K562 (cell line): ENCODE results near the gene CAPN10. TPM values are rescaled to one million over a fixed set of nuclear protein-coding genes. Genes with fewer than 3 reads are reported as not detected.

Source experiments
- ARID3A ChIP-seq: IDR thresholded peaks from 2 replicates; pipeline ENCODE4 v1.6.1; 2012; ENCODE audit warnings: low read depth, low read length, improper control_type of control experiment, borderline replicate concordance
- CBX2 ChIP-seq: fragments of 200-600 bp; sonication (generic); IDR thresholded peaks from one replicate; pipeline ENCODE4 v1.6.1; 2012; ENCODE audit warnings: mild to moderate bottlenecking, low read length, inconsistent platforms; ENCODE audit not compliant: insufficient read depth, poor library complexity, severe bottlenecking
- E2F4 ChIP-seq: sonication (generic); formaldehyde crosslinking; IDR thresholded peaks from 2 replicates; pipeline ENCODE4 v1.8.0; 2022; ENCODE audit warnings: mild to moderate bottlenecking, low read depth, missing genetic modification reagents
- ETS1 ChIP-seq: conservative IDR thresholded peaks from 2 replicates; pipeline ENCODE4 v1.6.1; 2011; ENCODE audit warnings: low read depth, mild to moderate bottlenecking, low read length; ENCODE audit not compliant: control insufficient read depth
- FOXA1 ChIP-seq: fragments of 450-650 bp; IDR thresholded peaks from 2 replicates; pipeline ENCODE4 v1.6.1; 2016; ENCODE audit warnings: mild to moderate bottlenecking, borderline replicate concordance
- HDAC6 ChIP-seq: IDR thresholded peaks from 2 replicates; pipeline ENCODE4 v1.6.1; 2012; ENCODE audit warnings: low read depth, mild to moderate bottlenecking, control low read depth, inconsistent platforms, low read length, moderate library complexity
- KDM1A ChIP-seq, 2 experiments: fragments of 450-650 bp; IDR thresholded peaks; 2 replicates each; pipeline ENCODE4 v1.6.1; 2016; ENCODE audit warnings: mild to moderate bottlenecking in 2 of 2
- KDM4B ChIP-seq, 2 experiments: fragments of 450-650 bp in 1 of 2; sonication (generic) in 1 of 2; IDR thresholded peaks; 2 replicates each; pipeline ENCODE4 v1.6.1; 2016 to 2017; ENCODE audit warnings: borderline replicate concordance in 2 of 2, antibody characterized with exemption in 1 of 2, low read depth in 1 of 2, mild to moderate bottlenecking in 1 of 2
- MYNN ChIP-seq, 2 experiments: sonication (generic); formaldehyde crosslinking in 1 of 2; IDR thresholded peaks; 2 replicates each; pipeline versions ENCODE4 v1.5.0 to v1.6.1; 2016 to 2020; ENCODE audit warnings: antibody characterized with exemption in 1 of 2, missing genetic modification reagents in 1 of 2
- NCOA4 ChIP-seq: fragments of 450-650 bp; IDR thresholded peaks from 2 replicates; pipeline ENCODE4 v1.6.1; 2018; ENCODE audit warnings: mild to moderate bottlenecking; ENCODE audit not compliant: partially characterized antibody
- POLR2A ChIP-seq: fragments of 450-650 bp; conservative IDR thresholded peaks from 2 replicates; pipeline ENCODE4 v1.6.1; 2016
- POLR2AphosphoS5 ChIP-seq: IDR thresholded peaks from 2 replicates; pipeline ENCODE4 v1.6.1; 2011; ENCODE audit warnings: mild to moderate bottlenecking, low read depth, low read length, moderate library complexity; ENCODE audit not compliant: control insufficient read depth, insufficient read depth
- RBM39 ChIP-seq: fragments of 200-400 bp; formaldehyde crosslinking; optimal IDR thresholded peaks from 2 replicates; pipeline ENCODE3; 2018; ENCODE audit warnings: low read depth, low read length
- SMAD1 ChIP-seq: fragments of 150-350 bp; IDR thresholded peaks from 2 replicates; pipeline ENCODE4 v1.6.1; 2014; ENCODE audit warnings: low read length, low read depth; ENCODE audit not compliant: partially characterized antibody
- SMARCA5 ChIP-seq: fragments of 450-650 bp; IDR thresholded peaks from 2 replicates; pipeline ENCODE4 v1.6.1; 2016
- SP2 ChIP-seq: IDR thresholded peaks from 2 replicates; pipeline ENCODE4 v1.6.1; 2011; ENCODE audit warnings: mild to moderate bottlenecking, low read depth, low read length, moderate library complexity; ENCODE audit not compliant: poor library complexity, severe bottlenecking; ENCODE audit errors: extremely low read depth
- TAF1 ChIP-seq: IDR thresholded peaks from 2 replicates; pipeline ENCODE4 v1.6.1; 2011; ENCODE audit warnings: mild to moderate bottlenecking, low read length, moderate library complexity; ENCODE audit not compliant: insufficient read depth, control insufficient read depth, severe bottlenecking; ENCODE audit errors: extremely low read depth
- TAF7 ChIP-seq: fragments of 450-650 bp; IDR thresholded peaks from 2 replicates; pipeline ENCODE4 v1.6.1; 2016; ENCODE audit warnings: missing genetic modification characterization, missing compliant biosample characterization
- TBP ChIP-seq: optimal IDR thresholded peaks from 2 replicates; pipeline ENCODE3; 2011; ENCODE audit warnings: low read depth, low read length, improper control_type of control experiment
- ZNF395 ChIP-seq: fragments of 200-800 bp; sonication (Bioruptor generic); IDR thresholded peaks from 2 replicates; pipeline ENCODE4 v1.6.1; 2017; ENCODE audit warnings: missing genetic modification characterization, missing compliant biosample characterization
- ZNF41 ChIP-seq: fragments of 250-450 bp; sonication (Bioruptor Pico); conservative IDR thresholded peaks from 2 replicates; pipeline ENCODE4 v1.4.0; 2020; ENCODE audit warnings: mild to moderate bottlenecking
- ZNF79 ChIP-seq: fragments of 250-450 bp; sonication (Bioruptor Pico); IDR thresholded peaks from 2 replicates; pipeline ENCODE4 v1.4.0; 2020; ENCODE audit warnings: low read depth, mild to moderate bottlenecking, moderate library complexity
- polyA plus RNA-seq, 8 experiments: library from polyadenylated mRNA; depleted of rRNA in 4 of 8; stranded (reverse) in 5 of 8; unstranded in 3 of 8; fragments of >200 nt; fragmentation: Nextera tagmentation in 2 of 8; fragmentation: Illumina TruSeq in 1 of 8; extraction: Ambion mirVana in 2 of 8; extraction: Trizol in 1 of 8; gene quantifications; 2 replicates each; pipeline versions ENCODE4 v1.2.1 to v1.2.3, GENCODE V29; 2011 to 2014; ENCODE audit warnings: inconsistent platforms in 1 of 8, missing spikeins in 1 of 8
- total RNA-seq, 7 experiments: library from RNA; depleted of rRNA in 6 of 7; stranded (reverse); fragments of >200 nt in 6 of 7; fragmentation: Illumina TruSeq in 2 of 7; extraction: Trizol in 2 of 7; gene quantifications; 2 replicates each; pipeline versions ENCODE4 v1.2.1 to v1.2.3, GENCODE V29; 2011 to 2021; ENCODE audit warnings: low replicate concordance in 1 of 7

The CAPN10 gene
- total and polyA plus RNA-seq, 9 of the 15 experiments (the other 6 are each of a cell fraction or from before 2014, with no cell fraction given): 0.08 to 26.1 (median 8.4) TPM

GRCh38 chr2:240566203-240567136, 20.1 kb upstream of the CAPN10 start (continued):
- no peak for TF ChIP-seq HDAC6
- no peak for TF ChIP-seq NCOA4
- TF ChIP-seq SMARCA5: peak; percentile 80
- TF ChIP-seq ZNF79: no peak
- TF ChIP-seq SP2: no peak
- no peak for TF ChIP-seq KDM4B (IDR thresholded peaks at IDR 0.05; ENCODE audit: borderline replicate concordance in 2 of 2, low read depth in 1 of 2)
- peak; percentile 34; the same call in 1 of the 2 replicates for TF ChIP-seq POLR2AphosphoS5
- no peak for TF ChIP-seq SMAD1
- peak; percentile 53 for TF ChIP-seq TBP
- no peak for TF ChIP-seq RBM39
- TF ChIP-seq KDM1A (IDR thresholded peaks at IDR 0.05): no peak
- no peak; the same call in 1 of the 2 replicates for TF ChIP-seq ETS1
- TF ChIP-seq TAF7 (tag): no peak
- peak; percentile 59 for TF ChIP-seq MYNN (IDR thresholded peaks at IDR 0.05)
- TF ChIP-seq MYNN (CRISPR knock-in tag; IDR thresholded peaks at IDR 0.05): no peak
- TF ChIP-seq POLR2A: peak; percentile 70
- TF ChIP-seq ARID3A: no peak
- peak; percentile 73 for TF ChIP-seq TAF1
- 0 out of 2 replicates have a peak, but pooled peaks have one; percentile 62 for TF ChIP-seq ZNF395 (CRISPR knock-in tag)
- TF ChIP-seq ZNF41 (CRISPR knock-in tag): no peak
- TF ChIP-seq E2F4 (CRISPR knock-in tag): no peak
- TF ChIP-seq CBX2: no peak
- no peak for TF ChIP-seq FOXA1
